ENCODE data around the gene GOLGA3.
A peak's percentile ranks its signal among the peaks of the same experiment; 100 is the strongest.

Gene GOLGA3

GRCh38 chr12:132775502-132776229 is 53.0 kb downstream of the GOLGA3 start:
- Histone ChIP-seq H3K4me1 (ENCODE audit: control insufficient read depth in 1 of 2, insufficient read depth in 2 of 2, low read length in 2 of 2) (peaks cover 0 to 21% of the 10 kb centered on the region in 2 donors), H3K9me3 (ENCODE audit: control insufficient read depth in 1 of 2, low read length in 2 of 2) (no peaks in the 10 kb centered on the region), H3K36me3 (ENCODE audit: control insufficient read depth in 1 of 2, insufficient read depth in 2 of 2, low read length in 2 of 2) (peaks cover 39 to 61% of the 10 kb centered on the region in 2 donors), H3K27ac (ENCODE audit: low read length) (no peak overlapping the region), H3K4me3 (ENCODE audit: low read depth in 1 of 2, low read length in 2 of 2) (no peak overlapping the region), H3K27me3 (ENCODE audit: low read depth, low read length) (no peaks in the 10 kb centered on the region)

GRCh38 chr12:132774646-132775275 is 53.9 kb downstream of the GOLGA3 start:
- H3K9me3 ChIP-seq (ENCODE audit: control insufficient read depth in 1 of 2, low read length in 2 of 2) = no peaks in the 10 kb centered on the region
- peaks cover 31 to 58% of the 10 kb centered on the region in 2 donors for H3K36me3 ChIP-seq (ENCODE audit: control insufficient read depth in 1 of 2, insufficient read depth in 2 of 2, low read length in 2 of 2)
- no peaks in the 10 kb centered on the region for H3K27me3 ChIP-seq (ENCODE audit: low read depth, low read length)
- no peak overlapping the region for H3K4me3 ChIP-seq (ENCODE audit: low read depth in 1 of 2, low read length in 2 of 2)
- no peak overlapping the region for H3K27ac ChIP-seq (ENCODE audit: low read length)
- H3K4me1 ChIP-seq (ENCODE audit: control insufficient read depth in 1 of 2, insufficient read depth in 2 of 2, low read length in 2 of 2) = peaks cover 0 to 21% of the 10 kb centered on the region in 2 donors

GRCh38 chr12:132774159-132774558 is 54.5 kb downstream of the GOLGA3 start:
- H3K4me3 ChIP-seq (ENCODE audit: low read depth in 1 of 2, low read length in 2 of 2) = no peak overlapping the region
- no peaks in the 10 kb centered on the region for H3K9me3 ChIP-seq (ENCODE audit: control insufficient read depth in 1 of 2, low read length in 2 of 2)
- peaks cover 26 to 54% of the 10 kb centered on the region in 2 donors for H3K36me3 ChIP-seq (ENCODE audit: control insufficient read depth in 1 of 2, insufficient read depth in 2 of 2, low read length in 2 of 2)
- H3K27me3 ChIP-seq (ENCODE audit: low read depth, low read length) = no peaks in the 10 kb centered on the region
- H3K27ac ChIP-seq (ENCODE audit: low read length) = no peak overlapping the region
- peaks cover 0 to 21% of the 10 kb centered on the region in 2 donors for H3K4me1 ChIP-seq (ENCODE audit: control insufficient read depth in 1 of 2, insufficient read depth in 2 of 2, low read length in 2 of 2)

- Histone ChIP-seq H3K27me3 (ENCODE audit: low read depth, low read length) (no peaks in the 10 kb centered on the region), H3K9me3 (ENCODE audit: control insufficient read depth in 1 of 2, low read length in 2 of 2) (no peaks in the 10 kb centered on the region), H3K36me3 (ENCODE audit: control insufficient read depth in 1 of 2, insufficient read depth in 2 of 2, low read length in 2 of 2) (peaks cover 26 to 54% of the 10 kb centered on the region in 2 donors), H3K27ac (ENCODE audit: low read length) (no peak overlapping the region), H3K4me1 (ENCODE audit: control insufficient read depth in 1 of 2, insufficient read depth in 2 of 2, low read length in 2 of 2) (peaks cover 0 to 21% of the 10 kb centered on the region in 2 donors), H3K4me3 (ENCODE audit: low read depth in 1 of 2, low read length in 2 of 2) (no peak overlapping the region)
Measured at GRCh38 chr12:132773077-132773955, 55.4 kb downstream of the GOLGA3 start.

GRCh38 chr12:132772606-132773005 is 56.1 kb downstream of the GOLGA3 start:
- Histone ChIP-seq H3K4me1 (ENCODE audit: control insufficient read depth in 1 of 2, insufficient read depth in 2 of 2, low read length in 2 of 2) (peaks cover 0 to 20% of the 10 kb centered on the region in 2 donors), H3K4me3 (ENCODE audit: low read depth in 1 of 2, low read length in 2 of 2) (no peak overlapping the region), H3K27me3 (ENCODE audit: low read depth, low read length) (no peaks in the 10 kb centered on the region), H3K36me3 (ENCODE audit: control insufficient read depth in 1 of 2, insufficient read depth in 2 of 2, low read length in 2 of 2) (peaks cover 24 to 52% of the 10 kb centered on the region in 2 donors), H3K9me3 (ENCODE audit: control insufficient read depth in 1 of 2, low read length in 2 of 2) (no peaks in the 10 kb centered on the region), H3K27ac (ENCODE audit: low read length) (no peak overlapping the region)

GRCh38 chr12:132771126-132771838 is 57.4 kb downstream of the GOLGA3 start:
- H3K27ac ChIP-seq (ENCODE audit: low read length) = no peak overlapping the region

GRCh38 chr12:132766380-132767085 is 62.1 kb downstream of the GOLGA3 start:
- no peak overlapping the region for H3K27ac ChIP-seq (ENCODE audit: low read length)
- no peaks in the 10 kb centered on the region for H3K9me3 ChIP-seq (ENCODE audit: control insufficient read depth in 1 of 2, low read length in 2 of 2)
- peaks cover 0 to 6% of the 10 kb centered on the region in 2 donors for H3K36me3 ChIP-seq (ENCODE audit: control insufficient read depth in 1 of 2, insufficient read depth in 2 of 2, low read length in 2 of 2)
- peaks cover 0 to 5% of the 10 kb centered on the region in 2 donors for H3K4me1 ChIP-seq (ENCODE audit: control insufficient read depth in 1 of 2, insufficient read depth in 2 of 2, low read length in 2 of 2)
- no peaks in the 10 kb centered on the region for H3K27me3 ChIP-seq (ENCODE audit: low read depth, low read length)
- H3K4me3 ChIP-seq (ENCODE audit: low read depth in 1 of 2, low read length in 2 of 2) = no peak overlapping the region

More at GRCh38 chr12:132771126-132771838, 57.4 kb downstream of the GOLGA3 start:
- Histone ChIP-seq H3K4me3 (ENCODE audit: low read depth in 1 of 2, low read length in 2 of 2) (no peak overlapping the region), H3K36me3 (ENCODE audit: control insufficient read depth in 1 of 2, insufficient read depth in 2 of 2, low read length in 2 of 2) (peaks cover 15 to 39% of the 10 kb centered on the region in 2 donors), H3K27me3 (ENCODE audit: low read depth, low read length) (no peaks in the 10 kb centered on the region), H3K4me1 (ENCODE audit: control insufficient read depth in 1 of 2, insufficient read depth in 2 of 2, low read length in 2 of 2) (peaks cover 0 to 7% of the 10 kb centered on the region in 2 donors), H3K9me3 (ENCODE audit: control insufficient read depth in 1 of 2, low read length in 2 of 2) (no peaks in the 10 kb centered on the region)

- peaks cover under 1 to 11% of the 10 kb centered on the region in 2 donors for H3K4me1 ChIP-seq (ENCODE audit: control insufficient read depth in 1 of 2, insufficient read depth in 2 of 2, low read length in 2 of 2)
Measured at GRCh38 chr12:132765361-132765760, 63.3 kb downstream of the GOLGA3 start.

GRCh38 chr12:132764231-132764630 is 64.4 kb downstream of the GOLGA3 start:
- Histone ChIP-seq H3K9me3 (ENCODE audit: control insufficient read depth in 1 of 2, low read length in 2 of 2) (no peaks in the 10 kb centered on the region), H3K27me3 (ENCODE audit: low read depth, low read length) (no peaks in the 10 kb centered on the region), H3K4me1 (ENCODE audit: control insufficient read depth in 1 of 2, insufficient read depth in 2 of 2, low read length in 2 of 2) (peaks cover 5 to 19% of the 10 kb centered on the region in 2 donors), H3K36me3 (ENCODE audit: control insufficient read depth in 1 of 2, insufficient read depth in 2 of 2, low read length in 2 of 2) (peaks cover 0 to 15% of the 10 kb centered on the region in 2 donors), H3K27ac (ENCODE audit: low read length) (no peak overlapping the region), H3K4me3 (ENCODE audit: low read depth in 1 of 2, low read length in 2 of 2) (no peak overlapping the region)

More at GRCh38 chr12:132765361-132765760, 63.3 kb downstream of the GOLGA3 start:
- no peak overlapping the region for H3K4me3 ChIP-seq (ENCODE audit: low read depth in 1 of 2, low read length in 2 of 2)
- H3K27me3 ChIP-seq (ENCODE audit: low read depth, low read length) = no peaks in the 10 kb centered on the region
- H3K36me3 ChIP-seq (ENCODE audit: control insufficient read depth in 1 of 2, insufficient read depth in 2 of 2, low read length in 2 of 2) = peaks cover 0 to 16% of the 10 kb centered on the region in 2 donors
- no peak overlapping the region for H3K27ac ChIP-seq (ENCODE audit: low read length)
- no peaks in the 10 kb centered on the region for H3K9me3 ChIP-seq (ENCODE audit: control insufficient read depth in 1 of 2, low read length in 2 of 2)

GRCh38 chr12:132761921-132762583 is 66.6 kb downstream of the GOLGA3 start:
- Histone ChIP-seq H3K4me3 (ENCODE audit: low read depth in 1 of 2, low read length in 2 of 2) (peak overlapping the region; percentile 52 to 72), H3K27me3 (ENCODE audit: low read depth, low read length) (no peaks in the 10 kb centered on the region), H3K9me3 (ENCODE audit: control insufficient read depth in 1 of 2, low read length in 2 of 2) (no peaks in the 10 kb centered on the region), H3K27ac (ENCODE audit: low read length) (peak overlapping the region; percentile 83), H3K4me1 (ENCODE audit: control insufficient read depth in 1 of 2, insufficient read depth in 2 of 2, low read length in 2 of 2) (peaks cover 5 to 19% of the 10 kb centered on the region in 2 donors), H3K36me3 (ENCODE audit: control insufficient read depth in 1 of 2, insufficient read depth in 2 of 2, low read length in 2 of 2) (peaks cover 0 to 16% of the 10 kb centered on the region in 2 donors)
